Neural cell (in vitro differentiated cells): ENCODE measurements around the gene SLC6A11. TPM values are rescaled to one million over a fixed set of nuclear protein-coding genes. Genes with fewer than 3 reads are reported as not detected.

Experiments
- H2AFZ ChIP-seq: fragments of 200-600, 300-800 bp; sonication (generic), shearing (Covaris generic); 2 replicates; pipeline ENCODE4 v1.6.0; 2014; ENCODE audit warnings: low read depth, mild to moderate bottlenecking, antibody characterized with exemption, low read length, moderate library complexity
- H3F3A ChIP-seq: fragments of 200-600 bp; shearing (Covaris generic); 2 replicates; pipeline ENCODE4 v1.6.1; 2016; ENCODE audit warnings: mild to moderate bottlenecking, moderate library complexity, mixed read lengths, antibody characterized with exemption, low read length; ENCODE audit not compliant: insufficient read depth, poor library complexity, severe bottlenecking
- H3K27ac ChIP-seq: fragments of 200-600, 300-800 bp; sonication (generic), shearing (Covaris generic); 2 replicates; pipeline ENCODE4 v1.5.1; 2014; ENCODE audit warnings: mild to moderate bottlenecking, low read length, moderate library complexity
- H3K27me3 ChIP-seq: fragments of 300-800, 200-600 bp; sonication (generic), shearing (Covaris generic); 2 replicates; pipeline ENCODE4 v1.6.0; 2014; ENCODE audit warnings: mild to moderate bottlenecking, low read depth, low read length, moderate library complexity; ENCODE audit not compliant: insufficient read depth
- H3K36me3 ChIP-seq: fragments of 300-800, 200-600 bp; sonication (generic), shearing (Covaris generic); 2 replicates; pipeline ENCODE4 v1.5.1; 2014; ENCODE audit warnings: mild to moderate bottlenecking, antibody characterized with exemption, low read length, moderate library complexity; ENCODE audit not compliant: insufficient read depth
- H3K4me2 ChIP-seq: fragments of 300-800, 200-600 bp; sonication (generic), shearing (Covaris generic); 2 replicates; pipeline ENCODE4 v1.6.0; 2014; ENCODE audit warnings: mild to moderate bottlenecking, low read length
- H3K4me3 ChIP-seq: fragments of 300-800, 200-600 bp; sonication (generic), shearing (Covaris generic); 2 replicates; pipeline ENCODE4 v1.5.1; 2014; ENCODE audit warnings: mild to moderate bottlenecking, low read length, moderate library complexity
- H3K79me2 ChIP-seq: fragments of 200-600 bp; shearing (Covaris generic); replicated peaks from 2 replicates; pipeline ENCODE4 v1.6.0; 2014; ENCODE audit warnings: mild to moderate bottlenecking, low read length, moderate library complexity; ENCODE audit not compliant: insufficient read depth
- H3K9ac ChIP-seq: fragments of 300-800, 200-600 bp; sonication (generic), shearing (Covaris generic); 2 replicates; pipeline ENCODE4 v1.6.1; 2016; ENCODE audit warnings: mild to moderate bottlenecking, low read length, mixed read lengths
- H3K9me2 ChIP-seq: fragments of 200-600 bp; shearing (Covaris generic); 2 replicates; pipeline ENCODE4 v1.6.1; 2016; ENCODE audit warnings: mild to moderate bottlenecking, low read length, mixed read lengths; ENCODE audit not compliant: insufficient read depth
- H3K9me3 ChIP-seq: fragments of 200-600, 300-800 bp; sonication (generic), shearing (Covaris generic); 2 replicates; pipeline ENCODE4 v1.6.1; 2016; ENCODE audit warnings: mild to moderate bottlenecking, mixed run types, low read length, moderate library complexity, mixed read lengths
- H4K20me1 ChIP-seq: fragments of 200-600 bp; shearing (Covaris generic); 2 replicates; pipeline ENCODE4 v1.6.1; 2016; ENCODE audit warnings: mild to moderate bottlenecking, mixed run types; ENCODE audit not compliant: insufficient read depth
- CTCF ChIP-seq: fragments of 450-650 bp; IDR thresholded peaks from 2 replicates; pipeline ENCODE4 v1.5.1; 2014; ENCODE audit warnings: antibody characterized with exemption, mild to moderate bottlenecking, moderate library complexity; ENCODE audit not compliant: poor library complexity, severe bottlenecking
- EP300 ChIP-seq: fragments of 450-650 bp; conservative IDR thresholded peaks from 2 replicates; pipeline ENCODE4 v1.6.1; 2014; ENCODE audit warnings: antibody characterized with exemption, mild to moderate bottlenecking, moderate library complexity; ENCODE audit not compliant: poor library complexity, severe bottlenecking
- EZH2 ChIP-seq: fragments of 200-600, 300-800 bp; shearing (Covaris generic), sonication (generic); IDR thresholded peaks from 2 replicates; pipeline ENCODE4 v1.6.1; 2014; ENCODE audit warnings: antibody characterized with exemption, low read length, borderline replicate concordance, mild to moderate bottlenecking; ENCODE audit not compliant: insufficient read depth, poor library complexity, severe bottlenecking
- MXI1 ChIP-seq: fragments of 450-650 bp; conservative IDR thresholded peaks from 2 replicates; pipeline ENCODE4 v1.6.1; 2014; ENCODE audit warnings: antibody characterized with exemption, mild to moderate bottlenecking; ENCODE audit not compliant: poor library complexity, severe bottlenecking
- POLR2AphosphoS5 ChIP-seq: IDR thresholded peaks from 2 replicates; pipeline ENCODE4 v1.6.1; 2012
- RAD21 ChIP-seq: fragments of 450-650 bp; conservative IDR thresholded peaks from 2 replicates; pipeline ENCODE4 v1.6.1; 2014; ENCODE audit warnings: antibody characterized with exemption, mild to moderate bottlenecking, moderate library complexity
- REST ChIP-seq: IDR thresholded peaks from 2 replicates; pipeline ENCODE4 v1.6.1; 2012; ENCODE audit warnings: borderline replicate concordance
- SMC3 ChIP-seq: fragments of 450-650 bp; conservative IDR thresholded peaks from 2 replicates; pipeline ENCODE4 v1.6.1; 2014; ENCODE audit warnings: antibody characterized with exemption, mild to moderate bottlenecking, moderate library complexity; ENCODE audit not compliant: poor library complexity
- TAF1 ChIP-seq: IDR thresholded peaks from 2 replicates; pipeline ENCODE4 v1.6.1; 2012; ENCODE audit warnings: low read depth
- polyA plus RNA-seq: library from polyadenylated mRNA; depleted of rRNA; stranded (reverse); fragments of >200 nt; gene quantifications from 2 replicates; pipeline ENCODE4 v1.2.3, GENCODE V29; 2014

Gene SLC6A11
- polyA plus RNA-seq, 1 donor from 2014 or later: 4.2 TPM

GRCh38 chr3:10964537-10965167 lies 148.6 kb downstream of the SLC6A11 start:
- TF ChIP-seq CTCF (no peak), POLR2AphosphoS5 (no peak), RAD21 (no peak), TAF1 (no peak), MXI1 (no peak), EP300 (no peak), SMC3 (no peak)
- H3K4me3 ChIP-seq: no peak overlapping the region
- no peak overlapping the region for H3K9ac ChIP-seq
- H2AFZ ChIP-seq: no peak overlapping the region
- no peaks in the 10 kb centered on the region for H3K79me2 ChIP-seq
- H3K9me2 ChIP-seq: no peaks in the 10 kb centered on the region
- H3K27me3 ChIP-seq: no peaks in the 10 kb centered on the region
- no peaks in the 10 kb centered on the region for H3K9me3 ChIP-seq
- H3K27ac ChIP-seq: peak overlapping the region; percentile 96
- no peak overlapping the region for H3K4me2 ChIP-seq
- no peaks in the 10 kb centered on the region for H4K20me1 ChIP-seq
- no peaks in the 10 kb centered on the region for H3K36me3 ChIP-seq
- no peaks in the 10 kb centered on the region for H3F3A ChIP-seq

- no peaks in the 10 kb centered on the region for H3K79me2 ChIP-seq
- H3K27me3 ChIP-seq: no peaks in the 10 kb centered on the region
- H3K9ac ChIP-seq: peak overlapping the region; percentile 36
- no peak overlapping the region for H3K4me2 ChIP-seq
- H3K9me2 ChIP-seq: no peaks in the 10 kb centered on the region
- no peak overlapping the region for H3K4me3 ChIP-seq
- H3F3A ChIP-seq: no peaks in the 10 kb centered on the region
- no peaks in the 10 kb centered on the region for H3K36me3 ChIP-seq
- TF ChIP-seq EZH2: no peak
- TF ChIP-seq REST: no peak
- no peak for TF ChIP-seq POLR2AphosphoS5
- TF ChIP-seq MXI1: no peak
- no peak for TF ChIP-seq CTCF
- TF ChIP-seq SMC3: no peak
- no peak for TF ChIP-seq RAD21
- no peak for TF ChIP-seq EP300
- TF ChIP-seq TAF1: no peak
- no peak overlapping the region for H3K27ac ChIP-seq
- H2AFZ ChIP-seq: no peak overlapping the region
- no peaks in the 10 kb centered on the region for H3K9me3 ChIP-seq
- H4K20me1 ChIP-seq: no peaks in the 10 kb centered on the region
These were observed 152.4 kb downstream of the SLC6A11 start for GRCh38 chr3:10968401-10968800.
